ENCODE results near the gene IQCM.

Gene IQCM

GRCh38 chr4:149328161-149328560 is 487.5 kb downstream of the IQCM start:
- no peaks in the 10 kb centered on the region for H3K27me3 Mint-ChIP-seq (ENCODE audit: low read depth)
- TF ChIP-seq CTCF (IDR thresholded peaks at IDR 0.05; ENCODE audit: unreplicated experiment in 3 of 3), result no peak
- H3K4me3 Mint-ChIP-seq, result no peak overlapping the region
- no peaks in the 10 kb centered on the region for H3K4me1 Mint-ChIP-seq
- H3K36me3 Mint-ChIP-seq (ENCODE audit: low read depth), result no peaks in the 10 kb centered on the region
- no peak overlapping the region for H3K27ac Mint-ChIP-seq
- H3K9me3 Mint-ChIP-seq, result peaks cover 15% of the 10 kb centered on the region

DNA sequence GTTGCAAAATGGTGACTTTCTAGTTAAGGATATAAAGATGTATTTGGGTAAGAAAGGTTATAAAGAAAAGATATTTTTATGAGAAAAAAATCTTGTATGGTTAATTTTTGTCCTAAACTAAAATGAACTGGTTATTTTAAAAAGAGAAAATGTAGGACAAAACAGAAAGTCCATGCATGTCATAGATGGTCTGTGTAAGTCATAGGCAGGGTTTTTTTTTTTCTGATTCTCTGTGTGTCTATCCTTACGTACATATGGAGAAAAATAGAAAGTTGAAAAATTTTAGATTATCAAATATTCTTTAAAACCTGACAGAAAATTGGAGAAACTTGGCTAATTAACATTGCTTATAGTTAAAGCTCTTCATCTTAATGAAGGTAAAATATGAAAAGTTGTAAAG is 493.4 kb downstream of the IQCM start:
- no peaks in the 10 kb centered on the region for H3K27me3 Mint-ChIP-seq (ENCODE audit: low read depth)
- H3K27ac Mint-ChIP-seq, result no peak overlapping the region
- no peaks in the 10 kb centered on the region for H3K4me1 Mint-ChIP-seq
- no peaks in the 10 kb centered on the region for H3K36me3 Mint-ChIP-seq (ENCODE audit: low read depth)
- H3K4me3 Mint-ChIP-seq, result no peak overlapping the region
- no peak for TF ChIP-seq CTCF (IDR thresholded peaks at IDR 0.05; ENCODE audit: unreplicated experiment in 3 of 3)
- H3K9me3 Mint-ChIP-seq, result peaks cover 26% of the 10 kb centered on the region

GRCh38 chr4:149321438-149321837 is 494.2 kb downstream of the IQCM start:
- Mint-ChIP-seq H3K27ac (no peak overlapping the region), H3K4me3 (no peak overlapping the region), H3K36me3 (ENCODE audit: low read depth) (no peaks in the 10 kb centered on the region), H3K9me3 (peaks cover 26% of the 10 kb centered on the region), H3K4me1 (no peaks in the 10 kb centered on the region), H3K27me3 (ENCODE audit: low read depth) (no peaks in the 10 kb centered on the region)
- TF ChIP-seq CTCF (IDR thresholded peaks at IDR 0.05; ENCODE audit: unreplicated experiment in 3 of 3), result no peak

- Mint-ChIP-seq H3K27ac (no peak overlapping the region), H3K27me3 (ENCODE audit: low read depth) (no peaks in the 10 kb centered on the region), H3K36me3 (ENCODE audit: low read depth) (no peaks in the 10 kb centered on the region), H3K4me1 (no peaks in the 10 kb centered on the region), H3K4me3 (no peak overlapping the region), H3K9me3 (peaks cover 2% of the 10 kb centered on the region)
- TF ChIP-seq CTCF (IDR thresholded peaks at IDR 0.05; ENCODE audit: unreplicated experiment in 3 of 3), result no peak
These were observed 504.6 kb downstream of the IQCM start for GRCh38 chr4:149311076-149311475.

GRCh38 chr4:149306537-149306936 is 509.1 kb downstream of the IQCM start:
- no peak overlapping the region for H3K27ac Mint-ChIP-seq
- no peaks in the 10 kb centered on the region for H3K9me3 Mint-ChIP-seq
- no peak for TF ChIP-seq CTCF (IDR thresholded peaks at IDR 0.05; ENCODE audit: unreplicated experiment in 3 of 3)
- no peaks in the 10 kb centered on the region for H3K4me1 Mint-ChIP-seq
- no peaks in the 10 kb centered on the region for H3K27me3 Mint-ChIP-seq (ENCODE audit: low read depth)
- no peak overlapping the region for H3K4me3 Mint-ChIP-seq
- H3K36me3 Mint-ChIP-seq (ENCODE audit: low read depth), result no peaks in the 10 kb centered on the region

All from nephron (organoid).